Measurements from ENCODE around the gene KANSL1. TPM values are rescaled to one million over a fixed set of nuclear protein-coding genes. Genes with fewer than 3 reads are reported as not detected.

Gene KANSL1
- total RNA-seq, 2 donors from 2014 or later = 29.4 to 40.7 TPM

DNA sequence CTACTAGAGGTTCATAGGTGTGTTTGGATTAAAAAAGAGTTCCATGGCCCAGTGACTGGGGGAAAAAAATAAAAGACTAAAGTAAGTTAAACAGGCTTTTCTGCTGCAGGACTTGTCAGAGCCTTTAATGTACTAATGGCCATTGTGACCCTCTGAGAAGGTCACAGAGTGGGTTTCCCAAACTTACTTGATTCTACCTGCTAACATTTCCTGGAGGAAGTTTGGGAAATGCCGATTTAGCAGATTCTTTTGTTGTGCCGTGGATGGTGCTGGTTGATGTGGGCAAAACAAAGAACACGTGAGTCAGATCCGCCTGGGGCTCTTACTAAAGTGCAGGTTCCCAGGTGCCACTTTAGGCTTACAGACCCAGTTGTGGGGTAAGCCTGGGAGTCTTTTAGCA lies 207.8 kb downstream of the KANSL1 start:
- intact Hi-C loops (cut with DNase I) = no loop called here
- DNase-seq = no peak
- no peak for ATAC-seq

GRCh38 chr17:45984368-45984767 lies 208.9 kb downstream of the KANSL1 start:
- ATAC-seq (no peak), DNase-seq (no peak)
- intact Hi-C loops (cut with DNase I) = no loop called here

DNA sequence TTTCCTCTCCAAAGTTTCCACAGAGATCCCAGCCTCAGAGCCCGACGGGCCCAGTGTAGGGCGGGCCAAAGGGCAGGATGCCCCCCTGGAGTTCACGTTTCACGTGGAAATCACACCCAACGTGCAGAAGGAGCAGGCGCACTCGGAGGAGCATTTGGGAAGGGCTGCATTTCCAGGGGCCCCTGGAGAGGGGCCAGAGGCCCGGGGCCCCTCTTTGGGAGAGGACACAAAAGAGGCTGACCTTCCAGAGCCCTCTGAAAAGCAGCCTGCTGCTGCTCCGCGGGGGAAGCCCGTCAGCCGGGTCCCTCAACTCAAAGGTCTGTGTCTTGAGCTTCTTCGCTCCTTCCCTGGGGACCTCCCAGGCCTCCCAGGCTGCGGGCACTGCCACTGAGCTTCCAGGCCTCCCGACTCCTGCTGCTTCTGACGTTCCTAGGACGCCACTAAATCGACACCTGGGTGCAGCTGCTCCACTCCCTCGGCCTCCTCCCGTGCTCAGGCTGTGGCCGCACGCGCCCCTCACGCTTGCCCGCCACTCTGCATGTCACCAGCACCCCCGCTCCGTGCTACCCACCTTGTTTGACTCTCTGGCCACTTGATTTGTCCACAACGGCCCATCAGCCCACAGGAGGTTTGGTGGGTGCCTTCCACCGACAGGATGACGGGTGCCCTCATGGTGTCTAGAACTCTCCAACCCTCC lies 209.5 kb downstream of the KANSL1 start:
- intact Hi-C loops (cut with DNase I) = no loop called here
- DNase-seq = no peak
- no peak for ATAC-seq

DNA sequence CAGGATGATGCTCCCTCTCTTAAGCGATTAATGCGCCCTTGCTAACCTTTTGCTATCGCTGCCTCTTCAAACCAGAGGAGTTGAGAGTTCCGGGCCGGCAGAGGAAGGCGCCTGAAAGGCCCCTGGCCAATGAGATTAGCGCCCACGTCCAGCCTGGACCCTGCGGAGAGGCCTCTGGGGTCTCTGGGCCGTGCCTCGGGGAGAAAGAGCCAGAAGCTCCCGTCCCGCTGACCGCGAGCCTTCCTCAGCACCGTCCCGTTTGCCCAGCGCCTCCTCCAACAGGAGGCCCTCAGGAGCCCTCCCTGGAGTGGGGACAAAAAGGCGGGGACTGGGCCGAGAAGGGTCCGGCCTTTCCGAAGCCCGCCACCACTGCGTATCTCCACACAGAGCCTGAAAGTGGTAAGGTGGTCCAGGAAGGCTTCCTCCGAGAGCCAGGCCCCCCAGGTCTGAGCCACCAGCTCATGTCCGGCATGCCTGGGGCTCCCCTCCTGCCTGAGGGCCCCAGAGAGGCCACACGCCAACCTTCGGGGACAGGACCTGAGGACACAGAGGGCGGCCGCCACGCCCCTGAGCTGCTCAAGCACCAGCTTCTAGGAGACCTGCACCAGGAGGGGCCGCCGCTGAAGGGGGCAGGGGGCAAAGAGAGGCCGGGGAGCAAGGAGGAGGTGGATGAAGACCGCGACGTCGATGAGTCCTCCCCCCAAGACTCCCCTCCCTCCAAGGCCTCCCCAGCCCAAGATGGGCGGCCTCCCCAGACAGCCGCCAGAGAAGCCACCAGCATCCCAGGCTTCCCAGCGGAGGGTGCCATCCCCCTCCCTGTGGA lies 210.2 kb downstream of the KANSL1 start:
- intact Hi-C loops (cut with DNase I) = no loop called here
- ATAC-seq = no peak
- no peak for DNase-seq

GRCh38 chr17:45981306-45981705 lies 211.9 kb downstream of the KANSL1 start:
- intact Hi-C loops (cut with DNase I) = no loop called here

DNA sequence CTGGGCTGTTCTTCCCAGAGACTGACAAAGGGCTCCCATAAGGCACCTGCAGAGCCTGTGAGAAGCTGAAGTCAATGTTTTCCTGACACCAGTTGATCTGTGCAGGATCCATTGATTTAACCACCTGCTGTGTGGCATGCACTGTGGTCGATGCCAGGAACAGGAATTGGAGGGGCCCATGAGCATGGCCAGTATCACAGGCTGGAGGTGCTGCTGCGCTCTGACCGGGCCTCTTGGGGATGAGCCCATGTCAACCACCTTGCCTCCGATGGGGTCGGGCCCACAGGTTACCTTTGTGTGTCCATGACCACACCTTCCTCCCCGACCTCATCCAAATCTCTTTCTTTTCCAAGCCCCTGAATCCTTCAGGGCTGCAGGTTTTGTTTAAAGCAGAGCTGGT lies 212.4 kb downstream of the KANSL1 start:
- intact Hi-C loops (cut with DNase I) = no loop called here
- ATAC-seq = no peak
- DNase-seq = no peak

More at GRCh38 chr17:45981306-45981705, 211.9 kb downstream of the KANSL1 start:
- DNase-seq = no peak
- ATAC-seq = no peak

Other genes with a start within 250 kb of the KANSL1 start
- gene STH, start 194.2 kb downstream of the KANSL1 start, total RNA-seq = not detected
- gene LRRC37A, start 101.7 kb upstream of the KANSL1 start, total RNA-seq = 1 to 10 TPM; 1.5 to 2.4 TPM
- 10 to 100 TPM in 1 of 2 donors, 1 to 10 TPM in 1; 9.8 to 19.1 TPM for gene ARL17B, start 168.3 kb upstream of the KANSL1 start, total RNA-seq